ENCODE measurements around the gene WDR27.

- TF ChIP-seq CSDC2 (CRISPR knock-in tag; IDR thresholded peaks at IDR 0.05) (no peak), GLIS3 (CRISPR knock-in tag; IDR thresholded peaks at IDR 0.05) (no peak), ZC3H10 (CRISPR knock-in tag; IDR thresholded peaks at IDR 0.05) (no peak), PATZ1 (CRISPR knock-in tag; IDR thresholded peaks at IDR 0.05; ENCODE audit: borderline replicate concordance) (no peak), ZFP3 (CRISPR knock-in tag; IDR thresholded peaks at IDR 0.05) (no peak), TCF4 (CRISPR knock-in tag; IDR thresholded peaks at IDR 0.05; ENCODE audit: borderline replicate concordance) (no peak), CSRNP3 (CRISPR knock-in tag; IDR thresholded peaks at IDR 0.05) (no peak), TSHZ2 (CRISPR knock-in tag; IDR thresholded peaks at IDR 0.05) (no peak), ZNF8 (CRISPR knock-in tag; IDR thresholded peaks at IDR 0.05) (no peak), ZNF565 (CRISPR knock-in tag; conservative IDR thresholded peaks at IDR 0.05; ENCODE audit: low read depth) (no peak), RARB (CRISPR knock-in tag; IDR thresholded peaks at IDR 0.05) (no peak), CREB5 (CRISPR knock-in tag; IDR thresholded peaks at IDR 0.05; ENCODE audit: low read depth) (no peak), ESRRG (CRISPR knock-in tag; IDR thresholded peaks at IDR 0.05) (no peak), ARNTL (CRISPR knock-in tag; IDR thresholded peaks at IDR 0.05; ENCODE audit: borderline replicate concordance, low read depth) (no peak)
Observed at GRCh38 chr6:169667716-169668115, 34.1 kb downstream of the WDR27 start.
